ENCODE measurements around the gene FAM193A. TPM values are rescaled to one million over a fixed set of nuclear protein-coding genes. Genes with fewer than 3 reads are reported as not detected.

The FAM193A gene
- total RNA-seq, 2 donors from 2014 or later = 14.6 to 17.0 TPM

DNA sequence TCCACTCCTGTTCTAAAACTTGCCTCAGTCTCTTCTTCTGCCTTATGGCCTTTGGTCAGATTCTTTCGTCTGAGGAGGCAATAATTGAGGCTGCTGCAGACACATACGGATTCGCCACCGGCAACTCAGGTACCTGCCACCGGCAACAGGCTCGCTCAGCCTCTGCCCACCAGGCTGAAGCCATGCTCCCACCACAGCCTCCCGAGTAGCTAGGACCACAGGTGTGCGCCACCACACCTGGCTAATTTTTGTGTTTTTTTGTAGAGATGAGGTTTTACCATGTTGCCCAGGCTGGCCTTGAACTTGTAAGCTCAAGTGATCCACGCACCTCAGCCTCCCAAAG, 193.1 kb downstream of the FAM193A start:
- no peak for DNase-seq (ENCODE audit: low spot score)
- no peaks in the 10 kb centered on the region for H3K4me1 ChIP-seq
- H3K27ac ChIP-seq = no peak overlapping the region
- no peak overlapping the region for H3K4me3 ChIP-seq
- no peaks in the 10 kb centered on the region for H3K9me3 ChIP-seq
- no peak for TF ChIP-seq CTCF (IDR thresholded peaks at IDR 0.05)
- peaks cover 31% of the 10 kb centered on the region for H3K36me3 ChIP-seq
- no peaks in the 10 kb centered on the region for H3K27me3 ChIP-seq

- peaks cover 0 to 14% of the 10 kb centered on the region in 2 donors for H3K9me3 ChIP-seq
- H3K4me3 ChIP-seq = no peak overlapping the region
- no peak for TF ChIP-seq CTCF (IDR thresholded peaks at IDR 0.05)
- peaks cover 22% of the 10 kb centered on the region for H3K36me3 ChIP-seq
- H3K27ac ChIP-seq = no peak overlapping the region
- H3K4me1 ChIP-seq = no peaks in the 10 kb centered on the region
- DNase-seq (ENCODE audit: low spot score) = no peak
- H3K27me3 ChIP-seq = no peaks in the 10 kb centered on the region
Observed at GRCh38 chr4:2731907-2732317, 195.5 kb downstream of the FAM193A start.

DNA sequence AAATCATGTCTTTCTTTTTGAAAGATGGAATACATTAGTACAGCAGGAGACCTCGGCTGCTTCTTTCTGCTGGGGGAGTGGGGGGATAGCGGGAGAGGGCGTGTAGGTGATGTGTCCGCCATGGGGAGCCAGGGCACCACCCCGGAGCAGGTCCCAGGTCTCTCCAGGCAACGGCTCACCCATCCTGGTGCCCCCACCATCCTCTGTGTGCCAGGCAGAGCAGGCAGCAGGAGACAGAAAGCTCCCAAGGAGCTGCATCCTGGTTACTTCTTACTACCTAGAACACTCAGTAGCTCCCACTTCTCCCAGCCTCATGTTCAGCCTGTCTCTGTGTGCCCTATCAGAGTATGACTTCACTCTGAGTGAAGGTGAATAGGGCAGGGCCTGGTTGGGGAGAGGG, 196.1 kb downstream of the FAM193A start:
- peaks cover 0 to 14% of the 10 kb centered on the region in 2 donors for H3K9me3 ChIP-seq
- DNase-seq (ENCODE audit: low spot score) = no peak
- no peak overlapping the region for H3K4me3 ChIP-seq
- no peaks in the 10 kb centered on the region for H3K4me1 ChIP-seq
- no peak for TF ChIP-seq CTCF (IDR thresholded peaks at IDR 0.05)
- H3K36me3 ChIP-seq = peaks cover 22% of the 10 kb centered on the region
- H3K27ac ChIP-seq = no peak overlapping the region
- H3K27me3 ChIP-seq = no peaks in the 10 kb centered on the region

GRCh38 chr4:2733001-2733843, 196.8 kb downstream of the FAM193A start:
- DNase-seq (ENCODE audit: low spot score) = no peak
- Histone ChIP-seq H3K4me1 (no peaks in the 10 kb centered on the region), H3K27me3 (no peaks in the 10 kb centered on the region), H3K4me3 (no peak overlapping the region), H3K36me3 (peaks cover 22% of the 10 kb centered on the region), H3K27ac (no peak overlapping the region), H3K9me3 (peaks cover 0 to 14% of the 10 kb centered on the region in 2 donors)
- no peak for TF ChIP-seq CTCF (IDR thresholded peaks at IDR 0.05)

- Histone ChIP-seq H3K4me1 (no peaks in the 10 kb centered on the region), H3K36me3 (peaks cover 22% of the 10 kb centered on the region), H3K27ac (no peak overlapping the region), H3K9me3 (peaks cover 0 to 14% of the 10 kb centered on the region in 2 donors), H3K4me3 (no peak overlapping the region), H3K27me3 (no peaks in the 10 kb centered on the region)
- TF ChIP-seq CTCF (IDR thresholded peaks at IDR 0.05) = no peak
- no peak for DNase-seq (ENCODE audit: low spot score)
Observed at GRCh38 chr4:2733844-2734574, 197.6 kb downstream of the FAM193A start.
